ENCODE measurements around the gene A2ML1.
"Not testable (repeated sequence)": the region's sequence is repeated elsewhere in the genome, so short reads cannot be mapped to it uniquely, and the experiment has no call there.

The A2ML1 gene

GRCh38 chr12:8822298-8822697, at the start of gene A2ML1:
A2ML1 (plus strand) TSS chr12:8822621; CDS start chr12:8822652, 31 bp downstream.
- no peak for DNase-seq

GRCh38 chr12:8773461-8773860, 49.0 kb upstream of the A2ML1 start:
- DNase-seq: no peak

DNA sequence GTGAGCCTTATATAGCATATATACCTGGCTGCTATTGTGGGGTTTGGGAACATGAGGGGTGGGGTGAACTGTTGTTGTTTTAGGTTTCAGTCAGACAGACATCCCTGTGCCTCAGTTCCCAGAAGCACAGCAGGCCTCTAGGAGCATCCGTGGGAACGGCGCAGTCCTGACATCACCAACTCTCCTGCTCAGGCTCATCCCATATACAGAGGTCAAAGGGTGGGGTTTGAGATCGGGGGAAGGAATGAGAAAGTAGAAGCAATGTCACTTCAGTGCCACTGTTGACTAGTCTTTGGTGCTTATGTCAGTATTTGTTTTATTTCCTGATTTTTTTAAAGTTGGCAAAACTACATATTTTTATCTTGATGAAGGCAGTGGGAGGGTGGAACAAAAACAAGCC, 43.1 kb upstream of the A2ML1 start:
- no peak for DNase-seq

GRCh38 chr12:8779862-8780261, 42.6 kb upstream of the A2ML1 start:
- DNase-seq: no peak

DNA sequence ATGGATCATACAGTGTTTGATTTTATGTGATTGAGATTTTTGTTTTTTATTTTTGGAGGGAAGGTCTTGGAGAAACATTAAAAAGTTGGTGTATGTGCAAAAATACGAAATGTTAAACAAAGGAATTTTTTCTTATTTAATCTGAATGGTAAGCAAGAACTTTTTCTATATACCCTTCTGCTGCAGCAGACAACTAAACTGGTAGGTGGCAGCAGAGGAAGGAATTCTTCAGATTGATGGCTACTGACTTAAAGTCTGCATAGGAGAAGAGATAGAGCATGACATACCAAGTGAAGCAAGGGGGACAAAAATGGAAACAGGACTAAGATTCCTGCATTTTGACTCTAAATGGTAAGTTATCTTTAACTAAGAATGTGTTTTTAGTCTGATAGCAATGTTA, 42.0 kb upstream of the A2ML1 start:
- peak in 1 of 2 donors; percentile 8 for DNase-seq

DNA sequence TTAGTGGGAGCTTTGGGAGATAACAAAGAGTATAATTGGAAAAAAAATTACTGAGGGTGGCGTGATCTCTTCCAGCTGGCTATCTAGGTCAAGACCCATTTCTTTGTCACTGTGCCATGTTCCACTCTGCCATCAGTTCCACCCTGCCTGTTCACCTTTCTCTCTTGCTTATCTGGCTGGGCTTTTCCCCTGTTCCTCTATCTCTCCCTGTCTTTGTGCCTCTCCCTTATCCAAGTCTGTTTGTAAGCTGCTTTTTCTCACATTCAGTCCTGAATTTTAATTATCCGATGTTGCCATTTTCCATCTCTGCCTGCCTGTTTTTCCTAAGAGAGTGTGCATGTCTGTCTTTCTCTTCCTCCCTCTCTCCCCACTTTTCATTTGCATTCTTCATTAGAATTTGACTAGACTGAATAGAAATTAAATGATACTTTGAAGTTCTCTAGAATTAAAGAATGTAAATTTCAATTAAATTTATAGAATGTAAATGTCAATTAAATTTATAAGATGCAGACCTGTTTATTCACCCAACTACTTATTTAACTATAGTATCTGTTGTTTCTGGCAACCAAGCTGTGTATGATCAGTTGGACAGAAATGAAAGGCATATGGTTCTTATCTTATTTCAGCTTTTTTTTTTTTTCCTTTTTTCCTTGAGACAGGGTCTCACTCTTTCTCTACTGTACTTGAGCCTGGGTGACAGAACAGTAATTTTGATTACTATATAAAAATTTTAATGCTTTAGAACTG, 40.9 kb upstream of the A2ML1 start:
- no peak for DNase-seq

- no peak for DNase-seq
These were observed 38.0 kb upstream of the A2ML1 start for GRCh38 chr12:8784290-8784888.

DNA sequence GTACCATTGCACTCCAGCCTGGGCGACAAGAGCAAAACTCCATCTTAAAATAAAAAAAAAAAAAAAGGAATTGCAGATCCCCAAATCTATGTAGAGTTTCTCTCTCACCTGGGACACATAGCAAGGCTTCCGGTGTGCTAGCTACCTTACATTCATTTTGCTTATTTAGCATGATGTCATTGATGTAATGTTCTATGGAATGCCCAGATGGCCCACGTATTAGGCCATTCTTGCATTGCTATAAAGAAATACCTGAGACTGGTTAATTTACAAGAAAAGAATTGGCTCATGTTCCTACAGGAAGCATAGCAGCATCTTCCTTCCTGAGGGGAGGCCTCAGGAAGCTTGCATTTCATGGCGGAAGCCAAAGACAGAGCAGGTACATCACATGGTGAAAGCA, 36.9 kb upstream of the A2ML1 start:
- no peak for DNase-seq

- not testable (repeated sequence) for DNase-seq
These were observed 35.2 kb upstream of the A2ML1 start for GRCh38 chr12:8787206-8787605.

DNA sequence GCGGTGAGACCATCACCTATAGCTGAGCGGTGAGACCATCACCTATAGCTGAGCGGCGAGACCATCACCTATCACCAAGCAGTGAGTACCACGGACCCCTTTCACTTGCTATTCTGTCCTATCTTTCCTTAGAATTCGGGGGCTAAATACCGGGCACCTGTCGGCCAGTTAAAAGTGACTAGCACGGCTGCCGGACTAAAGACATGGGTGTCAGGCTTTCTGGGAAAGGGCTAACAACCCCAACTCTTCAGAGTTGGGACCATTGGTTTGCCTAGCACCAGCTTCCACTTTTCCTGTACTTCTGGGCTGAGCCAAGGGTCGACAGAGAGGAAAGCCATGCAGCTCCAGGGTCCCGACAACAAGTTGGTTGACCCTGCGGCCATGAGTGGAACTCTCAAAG, 33.7 kb upstream of the A2ML1 start:
- not testable (repeated sequence) for DNase-seq

GRCh38 chr12:8789341-8790013, 32.9 kb upstream of the A2ML1 start:
- DNase-seq: not testable (repeated sequence)

DNA sequence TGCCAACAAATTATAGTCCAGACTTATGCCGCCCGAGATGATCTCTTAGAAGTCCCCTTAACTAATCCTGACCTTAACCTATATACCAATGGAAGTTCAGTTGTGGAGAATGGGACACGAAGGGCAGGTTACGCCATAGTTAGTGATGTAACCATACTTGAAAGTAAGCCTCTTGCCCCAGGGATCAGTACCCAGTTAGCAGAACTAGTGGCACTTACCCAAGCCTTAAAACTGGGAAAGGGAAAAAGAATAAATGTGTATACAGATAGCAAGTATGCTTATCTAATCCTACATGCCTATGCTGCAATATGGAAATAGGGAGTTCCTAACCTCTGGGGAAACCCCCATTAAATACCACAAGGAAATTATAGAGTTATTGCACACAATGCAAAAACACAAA, 29.2 kb upstream of the A2ML1 start:
- not testable (repeated sequence) for DNase-seq

DNA sequence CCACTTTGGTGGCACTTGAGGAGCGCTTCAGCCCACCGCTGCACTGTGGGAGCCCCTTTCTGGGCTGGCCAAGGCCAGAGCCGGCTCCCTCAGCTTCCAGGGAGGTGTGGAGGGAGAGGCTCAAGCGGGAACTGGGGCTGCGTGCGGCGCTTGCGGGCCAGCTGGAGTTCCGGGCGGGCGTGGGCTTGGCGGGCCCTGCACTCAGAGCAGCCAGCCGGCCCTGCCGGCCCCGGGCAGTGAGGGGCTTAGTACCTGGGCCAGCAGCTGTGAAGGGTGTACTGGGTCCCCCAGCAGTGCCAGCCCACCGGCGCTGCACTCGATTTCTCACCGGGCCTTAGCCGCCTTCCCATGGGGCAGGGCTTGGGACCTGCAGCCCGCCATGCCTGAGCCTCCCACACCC, 27.8 kb upstream of the A2ML1 start:
- DNase-seq: not testable (repeated sequence)

DNA sequence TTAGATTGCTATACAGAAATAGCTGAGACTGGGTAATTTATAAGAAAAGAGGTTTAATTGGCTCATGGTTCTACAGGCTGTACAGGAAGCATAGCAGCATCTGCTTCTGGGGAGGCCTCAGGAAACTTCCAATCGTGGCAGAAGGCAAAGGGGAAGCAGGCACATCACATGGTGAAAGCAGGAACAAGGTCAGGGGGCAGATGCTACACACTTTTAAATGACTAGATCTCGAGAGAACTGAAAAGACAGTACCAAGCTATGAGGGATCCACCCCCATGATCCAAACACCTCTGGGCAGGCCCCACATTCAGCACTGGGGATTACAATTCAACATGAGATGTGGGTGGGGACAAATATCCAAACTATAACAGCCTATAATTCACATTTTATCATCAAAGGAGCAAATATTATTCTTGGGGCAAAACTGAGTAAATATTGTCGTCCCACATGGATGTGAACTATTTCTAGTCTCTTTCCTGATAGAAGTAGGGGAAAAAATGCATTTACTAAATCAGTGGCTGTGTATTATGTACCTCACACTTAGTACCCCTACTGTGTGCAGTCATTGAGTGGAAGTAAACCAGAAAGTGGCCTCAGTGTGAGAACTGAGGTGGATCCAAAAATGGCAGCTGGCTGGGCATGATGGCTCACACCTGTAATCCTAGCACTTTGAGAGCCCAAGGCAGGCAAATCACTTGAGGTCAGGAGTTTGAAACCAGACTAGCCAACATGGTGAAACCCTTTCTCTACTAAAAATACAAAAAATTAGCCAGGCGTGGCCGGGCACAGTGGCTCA, 25.4 kb upstream of the A2ML1 start:
- no peak for DNase-seq

DNA sequence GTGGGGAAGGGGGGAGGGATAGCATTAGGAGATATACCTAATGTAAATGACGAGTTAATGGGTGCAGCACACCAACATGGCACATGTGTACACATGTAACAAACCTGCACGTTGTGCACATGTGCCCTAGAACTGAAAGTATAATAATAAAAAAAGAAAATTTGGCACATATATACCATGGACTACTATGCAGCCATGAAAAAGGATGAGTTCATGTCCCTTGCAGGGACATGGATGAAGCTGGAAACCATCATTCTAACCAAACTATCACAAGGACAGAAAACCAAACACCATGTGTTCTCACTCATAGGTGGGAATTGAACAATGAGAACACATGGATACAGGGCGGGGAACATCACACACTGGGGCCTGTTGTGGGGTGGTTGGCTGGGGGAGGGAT, 21.2 kb upstream of the A2ML1 start:
- DNase-seq: not testable (repeated sequence)

DNA sequence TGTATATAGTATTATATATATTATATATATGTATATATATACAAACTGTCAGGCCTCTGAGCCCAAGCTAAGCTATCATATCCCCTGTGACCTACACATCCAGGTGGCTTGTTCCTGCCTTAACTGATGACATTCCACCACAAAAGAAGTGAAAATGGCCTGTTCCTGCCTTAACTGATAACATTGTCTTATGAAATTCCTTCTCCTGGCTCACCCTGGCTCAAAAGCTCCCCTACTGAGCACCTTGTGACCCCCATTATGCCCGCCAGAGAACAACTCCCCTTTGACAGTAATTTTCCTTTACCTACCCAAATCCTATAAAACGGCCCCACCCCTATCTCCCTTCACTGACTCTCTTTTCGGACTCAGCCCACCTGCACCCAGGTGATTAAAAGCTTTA, 17.6 kb upstream of the A2ML1 start:
- DNase-seq: not testable (repeated sequence)

GRCh38 chr12:8805487-8805886, 16.9 kb upstream of the A2ML1 start:
- not testable (repeated sequence) for DNase-seq

DNA sequence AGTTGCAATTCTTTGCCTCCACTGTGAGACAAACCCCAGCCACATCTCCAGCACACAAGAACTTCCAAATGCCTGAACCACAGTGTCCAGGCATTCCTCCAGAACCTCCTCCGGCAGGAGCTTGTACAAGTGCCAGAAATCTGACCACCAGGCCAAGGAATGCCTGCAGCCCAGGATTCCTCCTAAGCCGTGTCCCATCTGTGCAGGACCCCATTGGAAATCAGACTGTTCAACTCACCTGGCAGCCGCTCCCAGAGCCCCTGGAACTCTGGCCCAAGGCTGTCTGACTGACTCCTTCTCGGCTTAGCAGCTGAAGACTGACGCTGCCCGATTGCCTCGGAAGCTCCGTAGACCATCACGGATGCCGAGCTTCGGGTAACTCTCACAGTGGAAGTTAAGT, 15.3 kb upstream of the A2ML1 start:
- not testable (repeated sequence) for DNase-seq

DNA sequence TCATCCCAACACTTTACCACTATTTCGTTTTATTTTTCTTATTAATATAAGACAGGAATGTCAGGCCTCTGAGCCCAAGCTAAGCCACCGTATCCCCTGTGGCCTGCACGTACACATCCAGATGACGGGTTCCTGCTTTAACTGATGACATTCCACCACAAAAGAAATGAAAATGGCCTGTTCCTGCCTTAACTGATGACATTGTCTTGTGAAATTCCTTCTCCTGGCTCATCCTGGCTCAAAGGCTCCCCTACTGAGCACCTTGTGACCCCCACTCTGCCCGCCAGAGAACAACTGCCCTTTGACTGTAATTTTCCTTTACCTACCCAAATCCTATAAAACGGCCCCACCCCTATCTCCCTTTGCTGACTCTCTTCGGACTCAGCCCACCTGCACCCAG, 12.3 kb upstream of the A2ML1 start:
- not testable (repeated sequence) for DNase-seq

GRCh38 chr12:8813572-8814357, 8.7 kb upstream of the A2ML1 start:
- DNase-seq: no peak

GRCh38 chr12:8816448-8817050, 5.9 kb upstream of the A2ML1 start:
- DNase-seq: no peak

GRCh38 chr12:8817856-8818255, 4.6 kb upstream of the A2ML1 start:
- DNase-seq: no peak
